AG04449 (cell line): ENCODE measurements around the gene PCMTD2.
"Not testable (repeated sequence)": the region's sequence is repeated elsewhere in the genome, so short reads cannot be mapped to it uniquely, and the experiment has no call there.

Source experiments
- CTCF ChIA-PET: fragments of 350-600 bp; formaldehyde crosslinking; extraction: SDS; loops from one replicate; lab custom pipeline; 2021; ENCODE audit warnings: antibody characterized with exemption; lab: Yijun Ruan, JAX
- POLR2A ChIA-PET: fragments of 400-600, 350-600 bp; formaldehyde crosslinking; extraction: SDS; loops from one replicate; lab custom pipeline; 2020; ENCODE audit warnings: antibody characterized with exemption, inconsistent platforms; lab: Yijun Ruan, JAX
- DNase-seq: peaks from one replicate; pipeline ENCODE4 v3.0.0-alpha.2; 2010; ENCODE audit warnings: low read depth, low spot score
- H3K4me3 ChIP-seq: 2 replicates; pipeline ENCODE4 v1.5.1; 2011; ENCODE audit warnings: low read depth, mild to moderate bottlenecking, control low read depth, low read length
- CTCF ChIP-seq: IDR thresholded peaks from one replicate; pipeline ENCODE4 v1.5.1; 2011; ENCODE audit warnings: mild to moderate bottlenecking, moderate library complexity, low read length, control low read depth, inconsistent platforms; ENCODE audit not compliant: insufficient read depth; ENCODE audit errors: missing control alignments

Gene PCMTD2

DNA sequence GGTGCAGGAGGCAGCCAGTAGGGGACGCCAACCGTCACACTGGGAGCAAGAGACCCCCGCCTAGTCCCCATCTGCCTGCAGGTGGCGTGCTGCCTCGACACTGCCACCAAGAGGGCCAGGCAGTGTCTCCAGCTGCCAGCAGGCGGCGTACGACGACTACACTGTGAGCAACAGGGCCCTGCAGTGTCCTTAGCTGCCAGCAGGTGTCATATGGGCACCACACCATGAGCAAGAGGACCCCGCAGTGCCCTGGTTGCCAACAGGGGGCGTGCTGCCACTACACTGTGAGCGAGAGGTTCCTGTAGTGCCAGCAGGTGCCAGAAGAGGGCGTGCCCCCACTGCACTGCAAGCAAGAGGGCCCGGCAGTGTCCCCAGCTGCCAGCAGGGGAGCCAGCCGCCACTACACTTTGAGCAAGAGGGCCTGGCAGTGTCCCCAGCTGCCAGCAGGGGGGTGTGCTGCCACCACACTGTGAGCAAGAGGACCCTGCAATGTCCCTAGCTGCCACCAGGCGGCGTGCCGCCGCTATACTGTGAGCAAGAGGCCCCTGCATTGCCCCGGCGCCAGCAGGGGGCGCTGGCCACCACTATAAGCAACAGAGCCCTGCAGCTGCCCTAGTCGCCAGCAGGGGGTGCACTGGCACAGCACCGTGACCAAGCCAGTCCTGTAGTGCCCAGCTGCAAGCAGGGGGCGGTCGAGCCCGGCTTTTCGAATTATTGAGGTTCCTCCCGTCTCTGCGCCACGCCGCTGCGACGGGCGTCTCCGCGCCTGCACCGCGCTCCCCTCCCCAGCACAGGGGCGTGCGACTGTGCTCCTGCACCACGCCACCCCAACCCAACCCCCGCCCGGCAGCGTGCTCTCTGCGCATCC lies 30.3 kb downstream of the PCMTD2 start:
- TF ChIP-seq CTCF, result peak; percentile 35
- DNase-seq, POLR2A ChIA-PET, H3K4me3 ChIP-seq, CTCF ChIA-PET: not testable (repeated sequence)

GRCh38 chr20:64286447-64287263 lies 31.1 kb downstream of the PCMTD2 start:
- DNase-seq, CTCF ChIA-PET, POLR2A ChIA-PET, H3K4me3 ChIP-seq: not testable (repeated sequence)

DNA sequence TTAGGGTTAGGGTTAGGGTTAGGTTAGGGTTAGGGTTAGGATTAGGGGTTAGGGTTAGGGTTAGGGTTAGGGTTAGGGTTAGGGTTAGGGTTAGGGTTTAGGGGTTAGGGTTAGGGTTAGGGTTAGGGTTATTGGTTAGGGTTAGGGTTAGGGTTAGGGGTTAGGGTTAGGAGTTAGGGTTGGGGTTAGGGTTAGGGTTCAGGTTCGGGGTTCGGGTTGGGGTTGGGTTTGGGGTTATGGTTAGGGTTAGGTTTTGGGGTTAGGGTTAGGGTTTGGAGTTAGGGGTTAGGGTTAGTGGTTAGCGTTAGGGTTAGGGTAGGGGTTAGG lies 31.7 kb downstream of the PCMTD2 start:
- H3K4me3 ChIP-seq, CTCF ChIA-PET, POLR2A ChIA-PET, DNase-seq: not testable (repeated sequence)

DNA sequence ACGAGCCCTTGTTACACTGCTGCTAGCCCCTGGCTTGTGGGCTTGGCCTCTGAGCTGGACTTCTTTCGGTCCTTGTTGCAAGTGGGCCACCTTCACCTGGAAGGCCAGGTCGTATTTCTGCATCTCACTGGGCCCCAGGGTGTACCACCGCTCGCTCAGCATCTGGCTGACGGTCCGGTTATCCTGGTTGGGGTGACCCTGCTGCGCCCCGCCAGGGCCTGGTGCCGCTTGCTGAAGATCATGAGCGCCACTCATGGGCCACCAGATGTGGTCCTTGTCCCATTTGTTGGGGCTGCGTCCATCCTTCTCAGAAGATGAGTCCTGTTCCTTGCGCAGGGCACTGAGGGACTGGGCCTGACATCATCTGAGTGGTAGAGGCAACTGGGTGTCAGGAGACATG lies 36.6 kb downstream of the PCMTD2 start:
- CTCF ChIA-PET, DNase-seq, H3K4me3 ChIP-seq, POLR2A ChIA-PET: not testable (repeated sequence)

GRCh38 chr20:64303086-64303485 lies 47.5 kb downstream of the PCMTD2 start:
- H3K4me3 ChIP-seq, POLR2A ChIA-PET, CTCF ChIA-PET: not testable (repeated sequence)

DNA sequence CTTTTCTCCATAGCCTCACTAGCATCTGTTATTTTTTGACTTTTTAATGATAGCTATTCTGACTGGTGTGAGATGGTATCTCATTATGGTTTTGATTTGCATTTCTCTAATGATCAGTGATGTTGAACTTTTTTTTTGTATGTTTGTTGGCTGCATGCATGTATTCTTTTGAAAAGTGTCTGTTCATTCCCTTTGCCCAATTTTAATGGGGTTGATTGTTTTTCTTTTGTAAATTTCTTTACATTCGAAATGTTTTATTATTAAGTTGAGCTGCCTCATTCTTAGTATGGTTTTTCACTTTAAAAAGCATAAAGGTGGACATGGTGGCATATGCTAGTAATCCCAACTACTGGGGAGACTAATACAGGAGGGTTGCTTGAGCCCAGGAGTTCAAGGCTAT lies 58.2 kb downstream of the PCMTD2 start:
- CTCF ChIA-PET, DNase-seq, H3K4me3 ChIP-seq, POLR2A ChIA-PET: not testable (repeated sequence)

More at GRCh38 chr20:64303086-64303485, 47.5 kb downstream of the PCMTD2 start:
- not testable (repeated sequence) for DNase-seq

DNA sequence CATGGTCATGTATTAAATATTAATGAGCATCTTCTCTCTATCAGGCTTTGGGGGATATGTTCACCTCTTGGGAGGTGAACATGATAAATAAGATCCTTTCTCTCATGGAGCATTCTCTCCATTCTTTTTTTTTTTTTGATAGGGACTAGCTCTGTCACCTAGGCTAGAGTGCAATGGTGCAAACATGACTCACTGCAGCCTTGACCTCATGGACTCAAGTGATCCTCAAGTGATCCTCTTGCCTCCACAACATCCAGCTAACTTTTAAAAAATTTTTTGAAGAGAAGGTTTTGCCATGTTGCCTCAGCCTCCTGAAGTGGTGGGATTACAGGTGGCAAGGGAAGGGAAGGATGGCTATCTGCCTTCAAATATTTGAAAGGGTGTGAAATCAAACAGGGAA lies 59.8 kb downstream of the PCMTD2 start:
- H3K4me3 ChIP-seq, CTCF ChIA-PET, POLR2A ChIA-PET, DNase-seq: not testable (repeated sequence)

GRCh38 chr20:64315884-64316283 lies 60.3 kb downstream of the PCMTD2 start:
- POLR2A ChIA-PET, CTCF ChIA-PET, DNase-seq, H3K4me3 ChIP-seq: not testable (repeated sequence)

- DNase-seq, CTCF ChIA-PET, POLR2A ChIA-PET, H3K4me3 ChIP-seq: not testable (repeated sequence)
Observed at GRCh38 chr20:64316415-64317083, 61.0 kb downstream of the PCMTD2 start.

DNA sequence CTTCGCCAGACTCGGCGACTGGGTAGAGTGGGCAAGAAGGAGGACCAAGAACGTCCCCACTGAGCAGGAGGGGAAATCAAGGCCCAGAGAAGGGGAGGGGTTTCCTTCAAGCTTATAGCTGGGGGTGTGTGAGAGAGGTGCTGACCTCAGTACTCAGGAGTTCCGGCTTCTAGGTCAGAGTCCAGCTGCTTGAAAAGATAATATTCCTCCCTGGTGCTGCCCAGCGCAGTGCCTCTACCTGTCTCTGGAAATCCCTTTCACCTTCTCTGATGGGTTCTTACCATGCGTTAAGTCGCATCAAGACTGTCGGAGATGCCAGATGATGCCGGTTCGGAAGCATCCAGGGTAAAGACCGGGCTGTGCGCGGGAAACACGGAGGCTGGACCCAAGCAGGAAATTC lies 61.8 kb downstream of the PCMTD2 start:
- DNase-seq, H3K4me3 ChIP-seq, POLR2A ChIA-PET, CTCF ChIA-PET: not testable (repeated sequence)

GRCh38 chr20:64318056-64318455 lies 62.5 kb downstream of the PCMTD2 start:
- DNase-seq, H3K4me3 ChIP-seq, CTCF ChIA-PET, POLR2A ChIA-PET: not testable (repeated sequence)

DNA sequence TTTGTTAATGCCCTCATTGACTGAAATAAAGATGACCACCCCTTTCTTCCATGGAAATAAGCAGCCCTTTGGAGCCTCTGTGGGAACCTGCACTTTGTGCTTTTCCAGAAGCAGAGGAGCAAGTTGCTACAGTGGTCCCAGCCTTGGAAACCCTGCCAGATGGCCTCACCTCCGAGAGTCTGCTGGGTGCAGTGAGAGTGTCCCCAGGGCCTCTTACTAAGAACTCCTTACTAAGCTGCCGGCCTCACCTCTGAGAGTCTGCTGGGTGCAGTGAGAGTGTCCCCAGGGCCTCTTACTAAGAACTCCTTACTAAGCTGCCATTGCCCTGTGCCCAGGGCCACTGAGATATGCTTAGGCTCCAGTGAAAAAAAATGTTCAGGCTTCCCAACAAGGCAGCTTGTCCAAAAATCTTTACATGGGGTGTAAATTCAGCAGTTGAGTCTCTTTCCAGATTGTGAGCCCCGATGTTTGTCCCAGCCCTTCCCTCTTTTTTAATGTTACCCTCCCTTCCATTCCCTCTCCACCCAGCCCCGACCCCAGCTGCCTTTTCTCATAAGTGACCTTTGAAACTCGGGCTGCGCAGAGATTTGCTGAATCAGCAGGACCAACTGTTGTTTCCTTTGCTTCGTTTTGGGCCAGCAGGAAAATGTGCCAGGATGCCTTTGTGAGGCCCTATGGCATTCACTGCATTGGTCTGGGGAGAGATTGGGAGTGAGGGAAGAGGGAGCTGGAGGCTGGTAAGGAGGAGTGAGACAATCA lies 66.7 kb downstream of the PCMTD2 start:
- H3K4me3 ChIP-seq, POLR2A ChIA-PET, CTCF ChIA-PET, DNase-seq: not testable (repeated sequence)
